ENCODE data around the gene AK1.
A peak's percentile ranks its signal among the peaks of the same experiment; 100 is the strongest.

The AK1 gene

GRCh38 chr9:127865645-127866464 is 11.6 kb downstream of the AK1 start:
- DNase-seq, result peak; percentile 61

GRCh38 chr9:127863191-127863621 is 14.3 kb downstream of the AK1 start:
- DNase-seq, result no peak

GRCh38 chr9:127862075-127863011 is 15.1 kb downstream of the AK1 start:
- no peak for DNase-seq

GRCh38 chr9:127860779-127861178 is 16.7 kb downstream of the AK1 start:
- DNase-seq, result no peak

- no peak for DNase-seq
Observed at GRCh38 chr9:127860260-127860659, 17.2 kb downstream of the AK1 start.

GRCh38 chr9:127858041-127858512 is 19.4 kb downstream of the AK1 start:
- no peak for DNase-seq

- no peak for DNase-seq
Observed at GRCh38 chr9:127857278-127857677, 20.2 kb downstream of the AK1 start.

GRCh38 chr9:127856729-127857116 is 20.8 kb downstream of the AK1 start:
- no peak for DNase-seq

- no peak for DNase-seq
Observed at GRCh38 chr9:127856094-127856728, 21.3 kb downstream of the AK1 start.

GRCh38 chr9:127855522-127855921 is 22.0 kb downstream of the AK1 start:
- no peak for DNase-seq

GRCh38 chr9:127854960-127855359 is 22.5 kb downstream of the AK1 start:
- DNase-seq, result no peak

- DNase-seq, result peak; percentile 43
Observed at GRCh38 chr9:127854184-127854806, 23.2 kb downstream of the AK1 start, which contains the start of gene ENG. Gene ENG (minus strand): TSS chr9:127854658. CDS start chr9:127854355, 303 bp downstream.

GRCh38 chr9:127853312-127854183 is 23.9 kb downstream of the AK1 start:
- no peak for DNase-seq

- no peak for DNase-seq
Observed at GRCh38 chr9:127852829-127853228, 24.6 kb downstream of the AK1 start.

GRCh38 chr9:127850286-127850830 is 27.1 kb downstream of the AK1 start:
- DNase-seq, result no peak

- DNase-seq, result no peak
Observed at GRCh38 chr9:127848756-127849504, 28.5 kb downstream of the AK1 start.

GRCh38 chr9:127847833-127848755 is 29.4 kb downstream of the AK1 start:
- DNase-seq, result no peak

- DNase-seq, result no peak
Observed at GRCh38 chr9:127847178-127847510, 30.3 kb downstream of the AK1 start.

- DNase-seq, result no peak
Observed at GRCh38 chr9:127846443-127847177, 30.9 kb downstream of the AK1 start.
